Skeletal muscle satellite cell (primary cell): Measurements from ENCODE around the gene UNKL.

ENCODE experiments used
- H3K27me3 ChIP-seq: 2 replicates; pipeline ENCODE4 v1.7.0; 2013; ENCODE audit warnings: low read length; ENCODE audit not compliant: control insufficient read depth, insufficient read depth
- H3K36me3 ChIP-seq: 2 replicates; pipeline ENCODE4 v1.7.0; 2013; ENCODE audit warnings: mild to moderate bottlenecking, control low read depth, low read length; ENCODE audit not compliant: insufficient read depth
- H3K4me1 ChIP-seq: 2 replicates; pipeline ENCODE4 v1.7.0; 2013; ENCODE audit warnings: low read length; ENCODE audit not compliant: control insufficient read depth, insufficient read depth
- H3K4me2 ChIP-seq: 2 replicates; pipeline ENCODE4 v1.7.0; 2013; ENCODE audit warnings: mild to moderate bottlenecking, low read length
- H3K4me3 ChIP-seq: 2 replicates; pipeline ENCODE4 v1.7.0; 2013; ENCODE audit warnings: low read length
- H3K9ac ChIP-seq: 2 replicates; pipeline ENCODE4 v1.7.0; 2013; ENCODE audit warnings: mild to moderate bottlenecking, low read depth, low read length, moderate library complexity
- H3K9me3 ChIP-seq: replicated peaks from 2 replicates; pipeline ENCODE4 v1.7.0; 2013; ENCODE audit warnings: mild to moderate bottlenecking, control low read depth, low read length

Gene UNKL

GRCh38 chr16:1453316-1453715, 38.8 kb upstream of the UNKL start:
- no peak overlapping the region for H3K4me3 ChIP-seq
- H3K27me3 ChIP-seq = no peaks in the 10 kb centered on the region
- peaks cover 59% of the 10 kb centered on the region for H3K36me3 ChIP-seq
- no peak overlapping the region for H3K9ac ChIP-seq
- H3K4me1 ChIP-seq = no peaks in the 10 kb centered on the region
- no peaks in the 10 kb centered on the region for H3K9me3 ChIP-seq
- no peak overlapping the region for H3K4me2 ChIP-seq

DNA sequence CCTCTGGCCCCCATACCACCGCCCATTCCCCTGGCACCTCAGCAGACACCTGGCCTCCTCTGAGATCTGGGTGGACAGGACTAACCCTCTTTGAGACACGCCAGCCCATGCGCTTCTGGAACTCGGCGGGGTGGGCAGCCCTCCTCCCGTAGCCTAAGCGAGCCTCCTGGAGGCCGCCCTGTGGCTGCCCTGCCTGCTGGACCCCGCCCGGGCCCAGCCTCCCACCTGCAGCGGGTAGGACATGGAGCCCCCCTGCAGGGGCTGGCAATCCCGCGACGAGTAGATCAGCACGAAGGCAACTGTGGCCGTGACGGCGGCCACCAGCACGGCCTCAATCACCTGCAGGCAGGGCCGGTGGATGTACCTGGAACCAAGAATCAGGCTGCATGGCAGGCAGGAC, 38.0 kb upstream of the UNKL start:
- no peak overlapping the region for H3K9ac ChIP-seq
- H3K27me3 ChIP-seq = no peaks in the 10 kb centered on the region
- H3K9me3 ChIP-seq = no peaks in the 10 kb centered on the region
- H3K4me3 ChIP-seq = no peak overlapping the region
- H3K4me1 ChIP-seq = no peaks in the 10 kb centered on the region
- H3K36me3 ChIP-seq = peaks cover 62% of the 10 kb centered on the region
- no peak overlapping the region for H3K4me2 ChIP-seq

DNA sequence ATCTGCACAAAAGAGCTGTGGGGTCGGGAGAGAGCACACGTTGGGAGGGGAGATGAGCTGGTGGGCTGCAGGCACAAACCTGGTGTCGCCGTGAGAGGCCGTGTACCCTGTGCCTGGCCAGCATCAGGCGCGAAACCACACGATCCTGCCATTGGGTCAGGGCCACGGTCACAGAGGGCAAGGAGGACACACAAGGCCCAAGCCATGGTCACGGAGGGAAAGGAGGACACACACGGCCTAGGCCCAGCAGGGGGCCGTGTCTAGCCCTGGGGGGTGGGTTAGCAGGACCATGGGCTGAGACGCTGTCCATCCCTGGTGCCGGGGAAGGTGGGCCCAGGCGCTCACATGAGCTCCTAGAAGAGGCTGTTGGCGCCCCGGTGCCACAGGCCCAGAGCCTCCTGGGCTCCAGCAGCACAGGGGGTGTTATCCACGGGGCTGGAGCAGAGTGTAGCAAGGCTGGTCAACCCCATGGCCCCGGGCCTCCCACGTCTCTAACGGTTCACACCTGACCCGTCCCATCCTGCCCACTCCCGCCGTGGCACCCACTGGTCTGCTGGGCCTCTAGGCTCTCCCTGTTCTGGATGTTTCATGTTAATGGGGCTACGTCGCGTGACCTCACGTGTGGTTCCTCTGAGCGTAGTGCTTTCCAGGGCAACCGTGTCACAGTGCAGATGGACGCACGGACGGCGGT, 37.3 kb upstream of the UNKL start:
- Histone ChIP-seq H3K4me1 (no peaks in the 10 kb centered on the region), H3K9ac (no peak overlapping the region), H3K36me3 (peaks cover 62% of the 10 kb centered on the region)

GRCh38 chr16:1450841-1451240, 36.3 kb upstream of the UNKL start:
- Histone ChIP-seq H3K9me3 (no peaks in the 10 kb centered on the region), H3K9ac (no peak overlapping the region), H3K4me2 (no peak overlapping the region), H3K4me3 (no peak overlapping the region), H3K4me1 (no peaks in the 10 kb centered on the region), H3K36me3 (peaks cover 60% of the 10 kb centered on the region), H3K27me3 (no peaks in the 10 kb centered on the region)

More for the DNA sequence above, 37.3 kb upstream of the UNKL start:
- Histone ChIP-seq H3K4me3 (no peak overlapping the region), H3K27me3 (no peaks in the 10 kb centered on the region), H3K9me3 (no peaks in the 10 kb centered on the region), H3K4me2 (no peak overlapping the region)

- Histone ChIP-seq H3K36me3 (peaks cover 53% of the 10 kb centered on the region), H3K4me3 (no peak overlapping the region), H3K4me2 (no peak overlapping the region), H3K9me3 (no peaks in the 10 kb centered on the region), H3K4me1 (no peaks in the 10 kb centered on the region), H3K27me3 (no peaks in the 10 kb centered on the region), H3K9ac (no peak overlapping the region)
Observed at GRCh38 chr16:1450218-1450617, 35.7 kb upstream of the UNKL start.

GRCh38 chr16:1449201-1449788, 34.8 kb upstream of the UNKL start:
- Histone ChIP-seq H3K9ac (no peak overlapping the region), H3K4me1 (no peaks in the 10 kb centered on the region), H3K4me2 (no peak overlapping the region), H3K36me3 (peaks cover 45% of the 10 kb centered on the region), H3K4me3 (no peak overlapping the region), H3K27me3 (no peaks in the 10 kb centered on the region), H3K9me3 (no peaks in the 10 kb centered on the region)

DNA sequence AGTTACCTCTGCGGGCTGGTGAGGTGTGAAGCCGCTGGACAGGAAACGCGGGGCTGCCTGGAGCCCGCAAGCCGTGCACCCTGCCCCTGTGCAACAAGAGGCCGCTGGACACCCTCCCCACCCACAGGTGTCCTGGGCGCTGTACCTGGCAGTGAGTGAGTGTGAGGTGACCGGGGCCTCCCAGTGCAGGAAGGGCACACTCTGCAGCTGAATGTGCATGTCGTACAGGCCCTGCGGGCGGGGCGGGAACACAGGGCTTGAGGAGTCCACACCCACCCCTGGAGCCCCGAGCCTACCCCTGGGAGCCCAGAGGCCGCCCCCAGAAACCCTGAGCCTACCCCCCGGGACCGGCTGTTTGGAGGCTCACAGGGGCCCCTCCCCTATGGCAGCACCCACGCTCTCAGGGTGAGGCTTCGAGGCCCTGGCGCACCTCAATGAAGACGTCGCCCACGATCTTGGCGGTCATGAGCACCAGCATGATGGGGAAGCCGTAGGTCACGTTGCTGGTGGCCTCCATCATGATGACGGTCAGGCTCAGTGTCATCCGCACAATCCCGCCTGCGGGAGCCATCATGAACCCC, 34.1 kb upstream of the UNKL start:
- Histone ChIP-seq H3K27me3 (no peaks in the 10 kb centered on the region), H3K4me2 (no peak overlapping the region), H3K4me1 (no peaks in the 10 kb centered on the region), H3K4me3 (no peak overlapping the region), H3K9ac (no peak overlapping the region), H3K9me3 (no peaks in the 10 kb centered on the region), H3K36me3 (peaks cover 39% of the 10 kb centered on the region)

DNA sequence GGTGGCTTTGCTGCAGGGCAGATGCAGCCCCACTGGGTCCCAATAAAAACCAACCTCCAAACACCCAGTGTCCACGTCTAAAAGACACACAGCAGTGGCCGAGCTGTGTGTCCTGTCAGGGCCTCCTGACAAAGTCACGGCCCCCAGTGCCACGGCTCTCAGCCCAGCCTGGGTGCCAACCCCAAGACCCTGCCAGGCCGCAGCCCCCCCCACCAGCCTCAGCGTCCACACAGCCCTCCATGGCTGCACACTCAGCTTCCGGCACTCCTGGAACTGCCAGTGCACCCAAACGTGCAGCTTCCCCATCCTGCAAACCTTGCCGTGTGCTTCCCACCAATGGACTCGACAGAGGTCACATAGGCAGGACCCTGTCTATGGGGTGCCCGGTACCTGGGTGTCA, 33.5 kb upstream of the UNKL start:
- no peak overlapping the region for H3K9ac ChIP-seq
- H3K4me3 ChIP-seq = no peak overlapping the region
- no peaks in the 10 kb centered on the region for H3K27me3 ChIP-seq
- H3K9me3 ChIP-seq = no peaks in the 10 kb centered on the region
- H3K4me1 ChIP-seq = no peaks in the 10 kb centered on the region
- no peak overlapping the region for H3K4me2 ChIP-seq
- peaks cover 34% of the 10 kb centered on the region for H3K36me3 ChIP-seq

DNA sequence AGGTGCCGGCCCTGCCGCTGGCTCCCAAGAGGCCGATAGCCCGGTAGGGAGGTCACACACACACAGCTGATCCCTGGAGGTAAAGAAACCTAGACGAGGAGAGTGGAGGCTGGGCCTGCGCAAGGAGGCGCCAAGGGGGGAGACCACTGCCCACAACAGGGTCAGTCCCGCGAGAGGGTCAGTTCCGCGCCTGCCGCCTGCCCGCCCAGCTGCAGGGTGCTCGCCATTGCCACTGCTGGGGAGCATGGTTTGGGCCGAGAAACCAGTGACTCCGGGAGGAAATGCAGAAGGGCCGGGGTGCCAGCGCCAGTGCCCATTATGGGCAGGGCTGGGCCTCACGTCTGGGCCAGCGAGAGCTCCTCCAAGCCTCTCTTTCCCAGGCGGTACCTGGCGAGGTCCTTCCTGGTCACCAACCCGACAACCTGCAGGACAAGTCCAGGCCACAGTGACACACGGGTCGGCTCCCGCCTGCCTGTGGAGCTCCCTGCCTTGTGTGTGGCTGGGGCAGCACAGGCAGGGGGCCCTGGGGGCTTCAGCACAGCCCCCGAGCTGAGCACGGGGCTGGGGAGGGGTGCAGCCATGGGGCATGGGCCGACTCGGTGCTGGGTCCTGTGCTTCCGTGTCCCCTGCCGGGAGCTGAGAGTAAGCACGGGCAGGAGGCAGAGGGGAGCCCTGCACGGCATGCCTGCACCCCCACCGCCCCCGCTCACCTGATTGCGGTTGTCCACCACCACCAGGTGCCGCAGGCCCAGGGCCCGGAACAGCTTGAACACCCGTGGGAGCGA, 32.0 kb upstream of the UNKL start:
- no peaks in the 10 kb centered on the region for H3K27me3 ChIP-seq
- no peaks in the 10 kb centered on the region for H3K9me3 ChIP-seq
- H3K4me2 ChIP-seq = no peak overlapping the region
- no peaks in the 10 kb centered on the region for H3K4me1 ChIP-seq
- no peak overlapping the region for H3K4me3 ChIP-seq
- H3K9ac ChIP-seq = no peak overlapping the region
- H3K36me3 ChIP-seq = peaks cover 21% of the 10 kb centered on the region

DNA sequence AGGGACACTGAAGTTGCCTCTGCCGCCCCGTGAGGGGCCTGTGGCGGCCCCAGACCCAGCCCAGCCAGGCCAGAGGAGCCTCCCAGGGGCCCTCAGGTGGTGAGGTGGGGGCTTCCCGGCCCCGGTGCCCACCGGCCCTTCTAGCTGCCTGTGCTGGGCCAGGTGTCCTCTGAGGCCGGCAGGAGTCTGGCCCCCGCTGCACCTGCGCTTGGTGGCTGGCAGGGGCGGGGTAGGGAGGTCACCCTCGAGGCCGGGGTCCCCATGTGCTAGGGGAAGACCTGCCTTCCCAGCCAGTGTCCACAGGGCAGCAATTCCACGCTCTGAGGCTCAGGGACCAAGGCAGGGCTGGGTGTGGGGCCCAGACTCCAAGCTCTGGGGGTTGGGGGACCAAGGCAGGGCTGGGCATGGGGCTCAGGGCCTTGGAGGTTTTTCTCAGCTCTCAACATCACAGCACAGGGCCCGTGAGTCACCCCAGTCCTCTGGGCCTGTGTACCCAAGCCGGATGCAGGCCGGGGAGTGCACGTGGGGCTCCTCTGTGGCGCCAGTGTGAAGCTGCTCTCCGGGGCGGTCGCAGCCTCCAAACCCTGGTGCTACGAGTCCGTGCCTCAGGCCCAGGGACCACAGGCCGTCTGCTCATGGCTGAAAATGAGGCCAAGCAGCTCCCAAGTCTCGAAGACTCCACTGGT, 31.2 kb upstream of the UNKL start:
- peaks cover 13% of the 10 kb centered on the region for H3K36me3 ChIP-seq
- H3K9ac ChIP-seq = no peak overlapping the region
- no peak overlapping the region for H3K4me2 ChIP-seq
- no peaks in the 10 kb centered on the region for H3K9me3 ChIP-seq
- no peaks in the 10 kb centered on the region for H3K27me3 ChIP-seq
- no peaks in the 10 kb centered on the region for H3K4me1 ChIP-seq
- no peak overlapping the region for H3K4me3 ChIP-seq
